ENCODE data around the gene PTPRG.

Gene PTPRG

DNA sequence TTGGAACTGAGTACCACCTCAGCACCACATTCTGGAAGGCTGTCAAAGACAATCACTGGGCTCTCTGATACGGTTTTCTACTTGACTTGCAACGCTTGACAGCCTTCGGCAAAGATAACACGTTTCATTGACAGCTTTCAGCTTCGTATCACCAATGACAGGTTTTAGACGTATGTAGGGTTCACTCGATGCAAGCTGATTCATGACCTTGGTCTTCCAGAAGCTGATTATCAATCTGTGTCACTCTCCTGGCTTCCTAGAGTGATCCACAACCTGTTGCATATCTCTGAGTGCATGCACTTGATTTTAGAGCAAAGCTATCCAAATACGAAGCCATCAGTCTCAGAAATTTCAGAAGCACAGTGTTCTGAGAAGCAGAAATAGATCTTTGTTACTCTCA, 430.3 kb downstream of the PTPRG start:
- no peak for DNase-seq (ENCODE audit: low read depth)
- no peak overlapping the region for H3K4me3 ChIP-seq (ENCODE audit: low read depth, low read length)
- no peak for TF ChIP-seq CTCF (IDR thresholded peaks at IDR 0.05; ENCODE audit: insufficient read depth, low read depth, low read length, missing control alignments)

- TF ChIP-seq CTCF (IDR thresholded peaks at IDR 0.05; ENCODE audit: insufficient read depth, low read depth, low read length, missing control alignments), result no peak
- H3K4me3 ChIP-seq (ENCODE audit: low read depth, low read length), result no peak overlapping the region
- DNase-seq (ENCODE audit: low read depth), result no peak
These were observed 435.0 kb downstream of the PTPRG start for GRCh38 chr3:61996366-61996765.

- DNase-seq (ENCODE audit: low read depth), result no peak
- no peak for TF ChIP-seq CTCF (IDR thresholded peaks at IDR 0.05; ENCODE audit: insufficient read depth, low read depth, low read length, missing control alignments)
- no peak overlapping the region for H3K4me3 ChIP-seq (ENCODE audit: low read depth, low read length)
These were observed 435.7 kb downstream of the PTPRG start for GRCh38 chr3:61997101-61997500.

- no peak for TF ChIP-seq CTCF (IDR thresholded peaks at IDR 0.05; ENCODE audit: insufficient read depth, low read depth, low read length, missing control alignments)
- no peak overlapping the region for H3K4me3 ChIP-seq (ENCODE audit: low read depth, low read length)
- DNase-seq (ENCODE audit: low read depth), result no peak
These were observed 442.5 kb downstream of the PTPRG start for GRCh38 chr3:62003835-62004234.

DNA sequence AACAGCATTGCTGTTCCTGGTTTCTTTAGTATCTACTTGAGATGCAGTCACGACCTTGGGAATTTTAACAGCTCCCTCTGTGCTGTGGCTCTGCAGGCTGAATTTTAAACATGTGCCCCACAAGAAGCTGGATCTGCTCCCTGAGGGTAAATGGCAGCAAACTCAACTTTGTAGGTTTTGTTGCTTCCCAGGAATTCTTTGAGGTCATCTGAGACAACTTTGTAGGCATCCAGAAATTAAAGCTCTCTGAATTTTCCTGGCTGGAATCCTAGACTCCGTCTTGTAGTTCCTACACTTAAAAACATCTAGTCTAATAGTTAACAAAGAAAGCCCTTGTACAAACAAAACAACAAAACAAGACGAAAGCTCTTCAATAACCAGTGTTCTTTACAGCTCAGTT, 445.7 kb downstream of the PTPRG start:
- no peak for TF ChIP-seq CTCF (IDR thresholded peaks at IDR 0.05; ENCODE audit: insufficient read depth, low read depth, low read length, missing control alignments)
- DNase-seq (ENCODE audit: low read depth), result no peak
- H3K4me3 ChIP-seq (ENCODE audit: low read depth, low read length), result no peak overlapping the region

GRCh38 chr3:62010989-62011388, 449.6 kb downstream of the PTPRG start:
- no peak overlapping the region for H3K4me3 ChIP-seq (ENCODE audit: low read depth, low read length)
- DNase-seq (ENCODE audit: low read depth), result no peak
- TF ChIP-seq CTCF (IDR thresholded peaks at IDR 0.05; ENCODE audit: insufficient read depth, low read depth, low read length, missing control alignments), result no peak

DNA sequence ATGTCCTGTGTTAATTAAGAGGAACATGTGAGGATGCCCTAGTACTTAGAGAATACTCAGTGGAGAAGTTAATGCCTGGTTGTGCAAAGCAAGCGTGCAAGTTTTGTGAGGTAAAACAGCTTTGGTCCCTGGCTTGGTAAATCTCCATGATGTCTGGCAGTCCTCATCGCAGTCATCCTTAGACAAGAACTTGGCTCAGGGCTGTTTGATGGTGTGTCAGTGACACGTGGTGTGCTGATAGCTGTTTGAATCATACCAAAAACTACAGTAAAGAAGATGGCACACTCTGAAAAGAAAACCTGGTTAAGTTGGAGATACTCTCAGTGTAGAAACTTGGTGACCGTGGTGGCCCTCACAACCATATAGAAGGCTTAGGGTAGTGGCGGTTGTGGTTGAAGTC, 450.3 kb downstream of the PTPRG start:
- TF ChIP-seq CTCF (IDR thresholded peaks at IDR 0.05; ENCODE audit: insufficient read depth, low read depth, low read length, missing control alignments), result no peak
- no peak for DNase-seq (ENCODE audit: low read depth)
- H3K4me3 ChIP-seq (ENCODE audit: low read depth, low read length), result no peak overlapping the region

All from GM12865 (cell line).